GM21528 (cell line): ENCODE data around the gene FUT3.
"Not testable (repeated sequence)": the region's sequence is repeated elsewhere in the genome, so short reads cannot be mapped to it uniquely, and the experiment has no call there.

Source experiments
- ATAC-seq: cut with Tn5 transposase; IDR thresholded peaks from one replicate; pipeline ENCODE4 v1.9.1; 2021; ENCODE audit warnings: mild to moderate bottlenecking, moderate library complexity; ENCODE audit not compliant: unreplicated experiment, low FRiP score

Gene FUT3

DNA sequence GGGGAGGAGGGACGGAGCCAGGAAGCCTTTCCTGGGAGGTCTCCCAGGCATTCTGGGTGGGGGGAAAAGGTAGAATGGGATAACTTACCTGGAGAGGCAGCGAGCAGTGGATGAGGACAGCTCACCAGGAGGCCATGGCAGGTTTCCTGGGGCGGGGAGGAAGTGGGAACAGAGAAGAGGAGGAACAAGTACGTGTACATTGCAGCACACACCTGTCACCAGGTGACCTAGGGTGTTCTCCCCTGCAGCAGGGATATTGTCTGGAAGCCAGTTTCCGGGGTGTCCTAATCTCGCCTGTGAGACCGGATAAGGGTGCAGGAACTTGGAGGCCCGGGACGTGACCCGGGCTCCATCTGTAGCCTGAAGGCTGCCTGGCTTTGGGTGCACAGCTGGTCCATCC is at the start of gene FUT3:
TSS of gene FUT3 (minus strand) at position 148 of the 400 bp plus-strand sequence.
- ATAC-seq: no peak

DNA sequence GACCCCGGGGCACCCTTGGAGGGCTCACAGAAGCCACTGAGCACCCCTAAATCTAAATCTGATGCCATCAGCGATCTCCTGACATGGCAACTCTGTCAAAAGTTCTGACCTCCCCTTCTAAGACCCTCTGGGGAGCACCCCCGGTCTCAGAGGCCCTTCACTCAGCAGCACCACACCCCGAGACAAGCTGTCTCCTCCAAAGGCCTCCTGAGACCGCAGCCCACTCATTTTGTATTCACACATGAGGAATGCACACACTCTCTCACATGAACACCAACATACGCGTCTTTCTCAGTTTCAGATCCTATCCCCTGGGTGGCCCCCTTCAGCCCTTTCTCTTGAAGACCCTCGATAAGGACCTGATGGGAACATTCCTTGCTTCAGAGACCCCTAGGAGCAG is 49.7 kb upstream of the FUT3 start:
- ATAC-seq: no peak

DNA sequence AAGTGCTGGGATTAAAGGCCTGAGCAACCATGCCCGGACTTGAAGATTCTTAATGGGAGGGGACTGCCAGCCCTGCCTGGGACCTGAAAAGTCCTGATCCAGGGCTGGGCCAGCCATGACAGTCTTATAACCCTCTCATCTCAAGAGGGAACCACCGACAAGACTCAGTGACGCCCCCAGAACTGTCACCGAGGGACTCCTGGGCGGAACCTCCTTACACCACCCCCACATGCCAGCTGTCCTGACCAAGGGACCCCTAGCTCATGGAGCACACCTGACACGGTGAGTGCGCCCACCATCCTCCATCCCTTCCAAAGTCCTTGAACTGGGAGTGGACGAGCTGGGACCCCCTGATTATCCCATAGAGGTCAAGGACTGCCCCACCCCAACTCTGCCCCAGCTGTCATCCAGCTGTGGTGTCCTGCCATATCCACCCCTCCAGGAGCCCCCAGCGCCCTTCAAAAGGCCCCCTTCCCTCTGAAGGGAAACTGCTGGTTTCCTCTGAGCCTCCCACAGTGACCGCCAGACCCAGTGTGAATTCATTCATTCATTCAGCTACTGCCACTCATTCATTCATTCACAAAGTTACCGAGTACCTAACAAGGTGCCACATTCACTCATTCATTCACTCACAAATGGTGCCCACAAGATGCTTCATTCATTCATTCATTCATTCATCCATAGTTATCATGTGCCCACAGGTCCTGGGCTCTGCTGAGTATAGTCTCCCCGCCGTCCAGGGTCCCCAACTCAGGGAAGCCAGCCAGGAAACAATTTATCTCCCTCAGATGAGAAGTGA is 48.7 kb upstream of the FUT3 start:
- ATAC-seq: no peak

DNA sequence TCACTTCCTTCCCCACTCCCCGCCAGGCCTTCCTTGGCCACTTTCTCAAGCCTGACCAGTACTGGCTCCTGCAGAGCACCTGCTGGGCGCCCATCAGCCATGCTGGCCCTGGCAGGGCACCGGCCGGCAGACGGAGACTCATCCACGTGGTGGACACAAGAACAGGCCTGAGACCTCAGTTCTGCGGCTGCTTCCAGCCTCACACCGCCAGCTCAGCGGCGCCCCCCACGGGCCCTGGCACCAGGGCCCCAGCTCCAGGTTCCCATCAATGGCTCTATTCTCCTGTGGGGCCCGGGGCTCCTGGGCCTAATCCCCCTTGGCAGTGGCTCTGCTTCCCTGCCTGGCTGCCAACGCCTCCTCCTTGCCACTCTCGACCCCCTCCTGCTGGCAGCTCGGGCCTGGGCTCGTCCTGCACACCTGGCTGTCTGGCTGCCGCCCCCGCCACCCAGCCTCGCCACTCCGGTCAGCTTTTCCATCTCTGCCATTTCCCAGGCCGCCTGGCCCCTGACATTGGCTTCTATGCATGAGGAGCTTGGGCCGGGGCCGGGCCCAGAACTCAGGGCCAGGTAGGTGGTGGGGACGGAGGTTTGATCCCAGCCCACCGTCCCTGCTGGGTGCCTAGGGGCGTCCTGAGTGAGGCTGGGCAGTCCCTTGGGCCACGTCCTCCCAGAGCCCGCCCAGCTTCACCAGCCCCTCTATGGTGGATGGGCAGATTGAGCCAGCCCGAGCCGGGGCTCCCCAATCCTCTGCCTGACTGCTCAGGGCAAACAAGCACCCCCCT is 46.1 kb upstream of the FUT3 start:
- ATAC-seq: no peak

DNA sequence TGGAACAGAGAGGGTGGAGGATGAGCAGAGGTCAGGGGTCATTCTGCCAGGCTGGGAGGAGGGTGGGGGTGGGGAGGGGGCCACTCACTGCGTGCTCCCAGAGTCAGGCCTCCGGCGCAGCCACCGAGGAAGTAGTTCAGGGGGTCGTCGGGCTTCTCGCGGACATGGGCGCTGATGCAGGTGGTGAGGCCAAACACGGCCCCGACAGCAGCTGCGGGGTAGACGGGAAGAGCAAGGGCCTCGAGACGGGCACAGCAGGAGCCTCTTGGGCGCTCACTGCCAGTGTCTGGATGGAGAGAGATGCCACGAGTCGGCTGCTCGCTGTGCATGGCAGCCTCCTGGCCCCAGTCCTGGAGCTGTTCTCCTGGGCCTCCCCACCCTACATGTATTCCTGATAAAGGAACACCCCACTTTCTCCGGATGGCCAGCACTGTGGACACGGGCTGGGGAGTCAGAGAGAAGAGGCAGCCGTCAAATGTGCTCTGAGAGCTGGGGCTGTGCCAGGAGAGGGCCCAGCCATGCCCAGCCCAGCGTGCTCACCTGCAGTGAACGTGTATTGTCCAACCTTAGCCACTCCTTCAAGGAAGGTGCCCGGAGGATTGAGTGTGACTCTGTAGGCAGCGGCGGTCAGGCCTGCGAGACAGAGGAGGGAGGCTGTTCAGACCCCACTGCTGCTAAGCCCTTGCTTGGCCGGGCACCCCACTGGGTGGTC is 45.3 kb upstream of the FUT3 start:
- no peak for ATAC-seq

DNA sequence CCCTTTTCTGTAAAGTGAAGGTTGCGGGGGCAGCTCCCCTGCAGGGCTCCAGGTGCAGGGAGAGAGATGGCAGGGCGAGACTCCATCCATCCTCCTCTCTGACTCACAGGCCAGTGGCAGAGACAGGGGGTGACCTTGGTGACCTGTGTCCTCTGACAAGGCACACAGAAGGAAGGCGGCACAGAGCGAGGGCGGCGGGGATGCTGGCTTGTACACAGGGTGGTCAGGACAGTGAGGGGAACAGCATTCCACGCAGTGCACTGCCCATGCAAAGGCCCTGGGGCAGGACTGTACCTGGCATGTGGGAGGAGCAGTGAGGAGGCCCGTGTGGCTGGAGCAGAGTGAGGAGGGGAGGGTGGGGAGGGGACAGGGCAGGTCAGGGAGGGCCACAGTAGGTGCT is 44.6 kb upstream of the FUT3 start:
- no peak for ATAC-seq

DNA sequence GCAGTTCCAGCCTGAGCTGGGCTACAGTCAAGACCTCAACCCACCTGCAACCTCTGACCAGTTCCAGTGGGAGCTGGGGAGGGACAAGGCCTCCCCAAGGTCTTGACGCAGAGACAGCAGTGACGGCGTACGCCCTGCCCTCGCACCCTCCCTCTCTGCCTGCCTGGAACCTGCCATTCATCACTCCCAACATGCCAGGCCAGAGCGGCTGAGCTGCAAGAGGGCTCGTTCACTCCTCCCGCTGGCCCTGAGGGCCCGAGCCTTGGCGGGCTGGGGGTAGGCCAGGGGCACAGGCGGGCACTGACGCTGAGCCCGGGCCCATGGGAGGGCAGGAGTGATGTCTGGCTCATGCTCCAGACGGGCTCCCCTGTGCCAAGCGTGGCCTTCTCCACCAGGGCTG is 44.2 kb upstream of the FUT3 start:
- ATAC-seq: no peak

DNA sequence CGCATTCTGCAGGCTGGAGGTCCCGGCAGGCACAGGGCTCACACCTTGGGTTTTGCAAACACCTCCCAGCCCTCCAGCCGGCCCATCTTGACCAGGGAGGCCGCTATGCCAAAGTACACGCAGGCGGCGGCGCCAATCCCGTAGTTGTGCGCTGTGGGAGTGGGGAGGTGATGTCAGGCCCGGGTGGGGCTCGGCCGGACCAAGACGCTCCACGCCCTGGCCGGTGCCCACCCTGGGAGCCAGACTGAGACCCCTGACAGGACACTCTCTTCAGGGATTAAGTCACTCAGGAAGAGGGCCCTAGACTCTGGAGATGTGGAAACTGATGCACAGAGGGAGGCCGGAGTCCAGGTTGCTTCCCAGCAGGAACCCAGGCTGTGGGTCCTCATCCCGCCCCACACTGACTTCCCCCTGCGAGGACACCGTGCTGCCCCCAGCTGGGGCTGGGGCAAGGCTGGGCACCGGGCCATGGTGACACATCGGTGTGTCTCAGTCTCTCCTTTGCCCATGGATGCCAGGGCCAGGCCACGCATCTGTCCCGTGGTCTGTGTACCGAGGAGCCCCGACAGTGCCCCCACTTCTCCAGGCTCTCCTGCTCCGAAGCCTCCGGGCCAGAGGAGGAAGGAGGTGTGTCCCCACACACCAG is 43.6 kb upstream of the FUT3 start:
- ATAC-seq: no peak

DNA sequence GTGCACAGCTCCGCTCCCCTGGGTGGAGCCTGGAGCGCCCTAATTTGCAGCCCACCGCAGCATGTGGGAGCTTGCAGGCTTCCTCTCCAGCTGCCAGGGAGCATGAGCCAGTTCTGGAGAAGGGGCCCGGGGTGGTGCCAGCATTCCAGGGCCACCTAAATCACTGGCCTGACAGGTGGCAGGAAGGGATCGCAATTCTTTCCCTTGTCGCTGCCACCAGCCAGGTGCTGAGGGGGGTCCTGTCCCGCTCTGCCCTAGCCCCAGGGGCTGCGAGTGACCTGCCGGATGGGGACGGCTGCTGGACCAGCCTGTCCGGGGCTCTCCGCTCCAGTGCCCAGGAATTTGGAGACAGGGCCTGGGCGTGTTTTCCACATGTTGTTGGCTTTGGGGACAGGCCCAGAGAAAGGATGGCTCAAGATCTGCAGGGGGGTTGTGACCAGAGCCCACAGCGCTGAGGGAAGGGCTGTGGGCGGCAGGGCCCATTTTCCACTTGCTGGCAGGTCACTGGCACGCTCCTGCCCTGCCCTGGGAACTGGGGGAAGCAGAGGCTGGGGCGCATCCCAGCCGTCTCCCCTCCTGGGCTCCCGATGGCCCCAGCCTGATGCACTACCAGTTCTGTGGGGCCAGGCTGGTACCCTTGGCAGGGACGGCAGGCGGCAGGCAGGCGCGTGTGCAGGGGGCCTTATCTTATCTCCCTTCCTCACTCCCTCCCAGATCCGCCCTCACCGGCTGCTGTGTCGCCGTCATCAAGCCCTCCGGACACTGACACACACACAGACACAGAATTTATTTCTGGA is 42.9 kb upstream of the FUT3 start:
- no peak for ATAC-seq

DNA sequence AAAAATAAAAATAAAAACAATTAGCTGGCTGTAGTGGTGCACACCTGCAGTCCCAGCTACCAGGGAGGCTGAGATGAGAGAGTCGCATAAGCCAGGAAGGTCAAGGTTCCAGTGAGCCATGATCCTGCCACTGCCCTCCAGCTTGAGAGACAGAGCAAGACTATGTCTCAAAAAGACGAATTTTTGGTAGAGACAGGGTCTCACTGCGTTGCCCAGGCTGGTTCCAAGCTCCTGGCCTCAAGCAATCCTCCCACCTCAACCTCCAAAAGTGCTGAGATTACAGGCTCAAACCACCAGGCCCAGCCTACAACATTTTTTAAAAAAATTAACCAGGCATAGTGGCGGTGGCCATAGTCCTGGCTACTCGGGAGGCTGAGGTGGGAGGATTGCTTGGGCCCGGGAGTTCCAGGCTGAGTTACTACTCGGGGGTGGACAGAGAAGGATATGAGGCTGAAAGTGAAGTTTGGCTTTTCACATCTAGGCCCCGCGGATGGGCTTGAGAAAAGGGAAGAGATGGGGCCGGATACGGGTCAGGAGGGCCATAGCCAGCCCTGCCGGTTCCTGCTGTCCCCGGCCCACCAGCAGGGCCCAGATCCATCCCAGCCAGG is 42.2 kb upstream of the FUT3 start:
- ATAC-seq: no peak

DNA sequence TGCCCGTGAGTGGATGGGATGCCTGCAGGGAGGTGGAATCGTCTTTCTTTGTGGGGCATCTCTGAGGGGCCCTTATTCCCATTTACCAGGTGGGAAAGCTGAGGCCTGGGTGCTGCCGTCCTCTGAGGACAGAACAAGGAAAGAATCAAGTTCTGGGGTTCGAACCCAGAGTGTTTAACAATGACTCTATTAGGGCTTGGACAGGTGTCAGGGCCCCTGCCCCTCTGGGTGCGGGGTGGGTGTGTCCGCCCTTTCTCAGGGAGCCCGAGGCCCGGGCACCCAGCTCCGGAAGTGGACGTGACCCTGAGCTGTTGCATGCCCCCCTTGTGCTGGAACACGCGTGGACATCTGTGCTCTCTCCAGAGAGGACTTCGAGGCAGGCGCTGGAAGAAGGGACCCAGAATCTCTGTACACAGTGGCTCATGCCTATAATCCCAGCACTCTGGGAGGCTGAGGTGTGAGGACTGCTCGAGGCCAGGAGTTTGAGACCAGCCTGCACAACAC is 41.6 kb upstream of the FUT3 start:
- ATAC-seq: no peak

DNA sequence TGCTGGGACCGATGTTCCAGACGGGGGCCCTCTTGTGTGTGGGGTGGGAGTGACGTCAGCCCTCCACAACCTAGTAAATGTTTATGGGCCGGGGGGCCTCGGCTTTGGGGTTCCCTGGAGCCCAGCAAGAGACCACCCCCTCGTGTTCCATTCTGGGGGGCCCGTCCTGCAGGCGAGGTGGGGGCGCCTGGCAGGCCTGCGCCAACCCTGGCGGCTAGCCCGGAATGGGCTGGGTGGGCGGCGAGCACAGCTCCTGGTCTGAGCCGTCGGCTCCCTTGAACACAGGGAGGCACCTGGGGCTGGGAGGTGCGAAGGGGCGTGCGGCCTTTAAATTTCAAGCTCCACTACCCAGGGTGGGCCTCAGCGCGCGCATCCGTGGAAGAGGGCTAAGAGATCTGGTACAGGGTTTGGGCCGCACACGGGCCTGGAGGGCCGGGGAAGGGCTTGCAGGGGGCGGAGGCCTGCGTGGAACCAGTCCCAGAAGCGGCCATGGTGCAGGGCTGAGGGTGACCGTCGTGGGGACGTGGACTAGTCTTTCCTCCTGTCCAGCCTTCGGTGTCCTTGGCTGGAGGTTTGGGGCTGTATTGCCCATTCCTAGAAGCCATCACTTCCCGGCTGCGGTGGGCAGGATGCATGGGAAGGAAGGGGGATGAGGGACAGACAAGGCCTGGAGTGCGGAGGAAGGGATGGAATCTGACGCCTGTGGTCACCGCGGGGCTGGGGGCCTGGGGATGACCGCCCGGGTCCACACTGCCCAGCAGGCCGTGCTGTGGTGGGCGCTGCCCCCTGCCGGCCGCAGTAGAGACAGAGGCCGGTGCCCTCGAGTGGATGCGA is 40.9 kb upstream of the FUT3 start:
- ATAC-seq: no peak

DNA sequence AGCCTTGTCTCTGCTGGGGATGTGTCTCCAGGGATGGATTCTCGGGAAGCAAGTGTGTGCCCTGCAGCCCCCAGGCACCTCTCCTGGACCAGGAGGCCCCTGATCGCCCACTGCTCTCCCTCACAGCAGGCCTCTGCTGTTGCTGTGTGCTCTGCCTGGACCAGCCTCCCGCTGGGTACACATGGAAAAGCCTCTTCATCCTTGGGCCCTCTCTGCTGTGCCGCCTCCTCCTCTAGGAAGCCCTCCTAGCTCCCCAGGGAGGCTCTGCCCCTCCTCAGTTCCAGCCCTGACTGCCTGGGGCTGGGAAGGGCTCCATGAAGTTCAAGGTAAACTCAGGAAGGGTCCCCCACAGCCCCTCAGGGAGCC is 40.3 kb upstream of the FUT3 start:
- no peak for ATAC-seq

DNA sequence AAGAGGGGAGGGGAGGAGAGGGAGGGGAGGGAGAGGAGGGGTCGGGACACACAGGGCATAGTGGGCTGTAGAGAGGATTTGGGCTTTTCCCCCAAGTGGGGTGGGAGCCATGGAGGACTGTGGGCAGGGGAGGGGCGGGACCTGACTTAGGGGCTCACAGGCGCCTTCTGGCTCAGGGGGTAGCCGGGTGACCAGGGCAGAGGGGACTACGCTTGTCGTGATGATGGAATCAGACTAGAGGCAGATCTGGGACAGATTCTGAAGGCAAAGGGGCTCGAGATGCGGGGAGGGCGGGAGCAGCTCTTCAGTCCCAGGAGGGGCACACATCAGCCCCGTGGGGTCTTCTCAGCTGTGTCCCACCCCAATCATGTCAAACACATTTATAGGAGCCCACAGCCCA is 38.9 kb upstream of the FUT3 start:
- no peak for ATAC-seq

DNA sequence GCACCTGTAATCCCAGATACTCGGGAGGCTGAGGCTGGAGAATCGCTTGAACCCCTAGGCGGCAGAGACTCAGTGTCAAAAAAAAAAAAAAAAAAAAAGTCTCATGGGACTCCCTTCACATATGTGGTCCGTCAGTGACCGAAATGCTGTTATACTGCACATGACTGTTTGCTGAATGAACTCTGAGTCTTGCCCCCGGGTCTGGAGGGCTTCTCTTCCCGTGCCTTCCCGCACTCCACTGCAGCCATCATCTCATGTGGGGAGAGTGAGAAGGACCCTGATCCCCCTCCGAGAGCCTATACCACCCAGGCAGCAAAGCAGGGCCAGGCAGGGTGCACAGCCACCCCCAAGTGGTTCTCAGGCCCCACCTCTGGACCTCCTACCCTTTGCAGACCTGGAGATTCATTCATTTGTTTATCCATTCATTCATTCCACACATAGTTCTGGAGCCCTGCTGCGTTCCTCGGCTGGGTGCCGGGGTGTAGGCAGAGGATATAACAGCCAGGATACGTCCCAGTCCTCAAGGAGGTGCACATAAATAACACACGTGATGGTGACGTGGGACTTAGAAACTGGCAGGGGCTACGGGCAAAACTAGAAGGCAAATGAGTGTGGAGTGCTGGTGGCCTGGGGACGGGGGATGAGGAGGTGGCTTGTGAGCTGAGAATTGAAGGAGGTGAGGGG is 38.2 kb upstream of the FUT3 start:
- no peak for ATAC-seq

DNA sequence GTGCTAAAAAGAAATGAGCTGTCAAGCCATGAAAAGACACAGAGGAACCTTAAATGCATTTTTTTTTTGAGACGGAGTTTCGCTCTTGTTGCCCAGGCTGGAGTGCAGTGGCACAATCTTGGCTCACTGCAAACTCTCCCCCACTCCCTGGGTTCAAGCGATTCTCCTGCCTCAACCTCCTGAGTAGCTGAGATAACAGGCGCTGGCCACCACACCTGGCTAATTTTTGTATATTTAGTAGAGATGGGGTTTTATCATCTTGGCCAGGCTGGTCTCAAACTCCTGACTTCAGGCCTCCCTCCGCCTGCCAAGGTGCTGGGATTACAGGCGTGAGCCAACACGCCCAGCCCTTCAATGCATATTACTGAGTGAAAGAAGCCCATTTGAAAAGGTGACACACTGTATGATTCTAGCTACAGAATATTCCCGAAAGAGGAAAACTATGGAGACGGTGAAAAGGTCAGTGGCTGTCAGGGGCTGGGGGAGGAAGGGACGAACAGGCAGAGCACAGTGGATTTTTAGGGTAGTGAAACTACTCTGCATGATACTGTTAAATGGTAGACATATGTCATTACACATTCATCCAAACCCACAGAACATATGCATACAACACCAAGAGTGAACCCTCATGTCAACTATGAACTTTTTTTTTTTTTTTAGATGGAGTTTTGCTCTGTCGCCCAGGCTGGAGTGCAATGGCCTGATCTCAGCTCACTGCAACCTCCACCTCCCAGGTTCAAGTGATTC is 33.0 kb upstream of the FUT3 start:
- not testable (repeated sequence) for ATAC-seq

DNA sequence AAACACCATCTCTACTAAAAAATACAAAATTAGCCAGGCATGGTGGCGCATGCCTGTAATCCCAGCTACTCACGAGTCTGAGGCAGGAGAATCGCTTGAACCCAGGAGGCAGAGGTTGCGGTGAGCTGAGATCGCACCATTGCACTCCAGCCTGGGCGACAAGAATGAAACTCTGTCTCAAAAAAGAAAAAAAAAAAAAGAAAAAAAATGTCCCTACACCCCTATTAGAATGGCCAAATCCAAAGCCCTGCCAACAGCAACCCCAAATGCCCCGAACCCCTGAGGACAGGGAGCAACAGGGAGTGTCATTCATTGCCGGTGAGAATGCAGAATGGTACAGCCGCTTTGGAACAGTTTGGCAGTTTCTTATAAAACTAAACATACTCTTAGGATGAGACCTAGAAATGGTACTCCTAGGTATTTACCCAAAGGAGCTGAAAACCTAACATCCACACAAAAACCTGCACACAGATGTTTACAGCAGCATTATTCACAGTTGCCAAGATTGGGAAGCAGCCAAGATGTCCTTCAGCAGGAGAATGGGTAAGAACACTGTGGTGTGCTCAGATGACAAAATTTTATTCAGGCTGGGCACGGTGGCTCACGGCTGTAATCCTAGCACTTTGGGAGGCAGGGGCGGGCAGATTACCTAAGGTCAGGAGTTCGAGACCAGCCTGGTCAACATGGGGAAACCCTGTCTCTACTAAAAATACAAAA is 32.1 kb upstream of the FUT3 start:
- not testable (repeated sequence) for ATAC-seq
